Measurements from ENCODE around the gene IDS.
"Not testable (repeated sequence)": the region's sequence is repeated elsewhere in the genome, so short reads cannot be mapped to it uniquely, and the experiment has no call there.

IDS gene

GRCh38 chrX:149526318-149527033 is 21.4 kb upstream of the IDS start:
- DNase-seq, result not testable (repeated sequence)

DNA sequence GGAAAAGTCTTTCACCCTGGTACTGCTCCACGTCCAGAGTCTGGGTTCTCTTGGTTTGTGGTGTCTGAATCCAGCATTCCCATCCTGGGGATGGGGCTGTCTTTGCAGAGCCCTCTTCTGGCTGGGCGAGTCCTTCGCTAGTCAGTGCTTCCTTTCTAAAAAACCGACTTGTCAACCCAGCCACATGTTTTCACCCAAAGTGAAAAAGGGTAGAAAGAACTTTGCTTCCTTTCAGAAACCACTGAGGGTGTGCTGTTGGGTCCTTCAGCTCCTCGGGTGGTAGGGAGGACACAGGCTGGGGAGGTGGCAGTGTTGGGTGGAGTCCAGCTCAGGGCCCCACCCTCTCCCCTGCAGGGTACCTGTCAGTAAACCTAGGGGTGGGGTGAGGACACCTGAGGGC is 20.8 kb upstream of the IDS start:
- peak; percentile 55 for DNase-seq

DNA sequence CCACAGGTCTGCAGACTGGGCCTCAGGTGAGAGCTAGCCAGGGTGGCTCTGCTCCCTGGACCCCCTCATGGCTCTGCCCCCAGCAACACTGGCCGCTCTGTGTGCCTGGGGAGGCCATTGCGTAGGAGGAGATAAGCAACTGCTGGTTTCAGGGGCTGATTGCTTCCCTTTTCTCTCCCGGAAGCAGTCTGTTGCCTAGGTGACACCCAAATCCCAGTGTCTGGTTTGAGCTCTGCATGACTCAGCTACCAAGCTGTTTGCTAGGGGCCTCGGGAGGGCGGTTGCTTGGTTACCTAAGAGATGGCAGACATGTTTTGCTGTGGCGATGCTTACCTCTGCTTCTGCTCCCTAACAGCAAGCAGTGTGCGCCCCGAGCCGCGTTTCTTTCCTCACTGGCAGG is 20.3 kb upstream of the IDS start:
- DNase-seq, result peak; percentile 82

- DNase-seq, result no peak
Observed at GRCh38 chrX:149522916-149523315, 17.8 kb upstream of the IDS start.

DNA sequence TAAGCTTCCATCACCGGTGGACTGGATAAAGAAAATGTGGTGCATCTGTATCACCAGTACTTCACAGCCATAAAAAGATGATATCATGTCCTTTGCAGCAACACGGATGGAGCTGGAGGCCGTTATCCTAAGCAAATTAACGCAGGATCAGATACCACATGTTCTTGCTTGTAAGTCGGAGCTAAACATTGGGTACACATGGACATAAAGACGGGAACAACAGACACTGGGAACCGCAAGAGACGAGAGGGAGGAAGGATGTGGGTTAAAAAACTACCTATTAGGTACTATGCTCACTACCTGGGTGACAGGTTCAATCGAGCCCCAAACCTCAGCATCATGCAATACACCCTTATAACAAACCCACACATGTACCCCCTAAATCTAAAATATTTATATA is 16.3 kb upstream of the IDS start:
- no peak for DNase-seq

DNA sequence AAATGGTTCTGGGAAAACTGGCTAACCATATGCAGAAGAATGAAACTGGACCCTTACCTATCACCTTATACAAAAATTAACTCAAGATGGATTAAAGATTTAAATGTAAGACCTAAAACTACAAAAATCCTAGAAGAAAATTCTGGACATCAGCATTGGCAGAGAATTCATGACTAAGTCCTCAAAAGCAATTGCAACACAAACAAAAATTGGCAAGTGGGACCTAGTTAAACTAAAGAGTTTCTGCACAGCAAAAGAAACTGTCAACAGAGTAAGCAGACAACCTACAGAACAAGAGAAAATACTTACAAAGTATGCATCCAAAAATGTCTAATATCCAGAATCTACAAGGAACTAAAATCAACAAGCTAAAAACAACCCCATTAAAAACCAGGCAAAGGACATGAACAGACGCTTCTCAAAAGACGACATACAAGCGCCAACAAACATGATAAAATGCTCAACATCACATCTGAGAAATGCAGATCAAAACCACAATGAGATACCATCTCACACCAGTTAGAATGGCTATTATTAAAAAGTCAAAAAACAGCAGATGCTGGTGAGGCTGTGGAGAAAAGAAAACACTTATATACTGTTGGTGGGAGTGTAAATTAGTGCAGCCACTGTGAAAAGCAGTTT is 15.7 kb upstream of the IDS start:
- not testable (repeated sequence) for DNase-seq

GRCh38 chrX:149518236-149518635 is 13.1 kb upstream of the IDS start:
- no peak for DNase-seq

GRCh38 chrX:149517308-149517707 is 12.2 kb upstream of the IDS start:
- DNase-seq, result no peak

- no peak for DNase-seq
Observed at GRCh38 chrX:149516604-149517003, 11.5 kb upstream of the IDS start.

DNA sequence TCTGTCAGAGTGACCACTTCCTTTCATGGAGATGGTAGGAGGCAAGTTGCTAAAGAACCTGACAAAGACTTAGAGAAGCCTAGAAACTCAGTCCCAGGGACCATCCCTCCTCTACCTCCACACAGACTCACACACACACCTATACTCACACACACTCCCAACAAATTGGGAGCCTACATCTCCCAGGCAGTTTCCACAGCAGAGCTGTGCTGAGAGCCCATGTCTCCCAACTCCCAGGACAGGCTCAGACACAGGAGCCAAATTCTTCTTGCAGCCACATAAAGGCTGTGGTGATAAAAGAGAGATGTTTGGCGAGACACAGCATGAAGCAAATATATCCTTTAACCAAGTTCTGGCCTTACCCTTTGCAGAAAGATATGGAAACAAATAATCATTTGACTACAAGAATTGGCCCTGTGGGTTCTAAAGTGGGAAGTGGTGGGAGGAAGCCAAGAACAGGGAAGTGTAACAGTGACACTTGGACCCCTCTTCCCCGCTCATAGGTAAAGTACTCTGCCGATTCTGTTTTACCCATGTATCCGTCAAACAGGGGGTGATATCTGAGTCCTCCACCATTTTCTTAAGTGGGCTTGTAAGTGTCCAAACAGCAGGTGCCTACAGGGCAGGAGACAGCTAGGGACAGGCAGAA is 11.0 kb upstream of the IDS start:
- DNase-seq, result no peak

GRCh38 chrX:149513825-149514428 is 8.8 kb upstream of the IDS start:
- DNase-seq, result no peak

- DNase-seq, result peak; percentile 70
Observed at GRCh38 chrX:149512225-149512885, 7.2 kb upstream of the IDS start.

GRCh38 chrX:149511081-149511480 is 6.0 kb upstream of the IDS start:
- no peak for DNase-seq

GRCh38 chrX:149510386-149510785 is 5.3 kb upstream of the IDS start:
- no peak for DNase-seq

DNA sequence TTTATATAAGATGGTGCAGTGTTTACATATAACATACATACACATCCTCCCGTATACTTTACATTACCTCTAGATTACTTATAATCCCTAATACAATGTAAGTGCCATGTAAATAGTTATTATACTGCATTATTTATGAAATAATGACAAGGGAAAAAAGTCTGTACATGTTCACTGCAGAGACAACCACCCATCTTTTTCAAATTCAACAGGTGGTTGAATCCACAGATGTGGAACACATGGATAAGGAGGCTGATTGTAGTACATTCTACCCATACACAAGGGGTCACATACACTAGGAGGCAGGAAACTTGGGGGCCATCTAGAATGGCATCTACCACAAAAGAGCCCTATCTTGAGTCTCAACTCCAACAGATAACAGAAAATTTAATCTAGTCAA is 3.4 kb upstream of the IDS start:
- no peak for DNase-seq

DNA sequence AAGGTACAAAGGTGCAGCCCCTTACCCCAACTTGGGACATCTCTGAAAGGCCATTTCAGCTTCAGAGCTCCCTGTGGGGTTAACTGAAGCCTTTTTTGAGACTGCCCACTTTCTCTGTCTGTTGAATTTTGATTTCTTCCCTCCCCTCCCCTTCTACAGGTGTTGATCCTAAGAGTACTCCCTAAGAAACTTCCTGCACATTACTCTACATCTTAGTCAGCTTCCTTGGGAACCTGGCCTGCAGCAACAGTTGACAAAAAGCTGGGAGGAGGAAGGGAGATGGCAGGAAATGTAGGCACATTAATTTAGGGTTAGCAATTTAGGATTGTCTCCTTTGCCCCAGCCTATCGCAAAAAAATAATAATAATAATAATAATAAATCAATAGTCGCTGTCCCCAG is 1.2 kb upstream of the IDS start:
- DNase-seq, result no peak

DNA sequence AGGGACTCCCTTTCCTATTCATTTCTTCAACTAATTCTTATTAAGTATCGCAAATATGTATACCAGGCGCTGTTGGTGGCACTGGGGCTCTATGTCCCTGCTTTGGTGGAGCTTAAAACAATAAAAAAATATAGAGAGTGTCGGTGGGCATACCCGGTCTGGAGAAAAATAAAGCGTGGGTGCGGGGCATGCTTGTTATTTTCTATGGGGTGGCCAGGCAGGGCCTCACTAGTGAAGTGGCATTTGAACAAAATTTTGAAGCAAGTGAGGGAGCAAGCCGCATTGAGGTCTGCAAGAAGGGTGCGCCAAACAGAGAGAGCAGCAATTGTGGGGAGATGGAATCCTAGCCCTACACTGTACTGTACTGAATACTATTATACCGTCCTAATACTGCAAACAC is 565 bp upstream of the IDS start:
- no peak for DNase-seq

GRCh38 chrX:149504226-149504914 is 736 bp downstream of the IDS start:
- DNase-seq, result peak; percentile 82

- DNase-seq, result peak; percentile 83
Observed at GRCh38 chrX:149503446-149503845, 1.7 kb downstream of the IDS start.

GRCh38 chrX:149502923-149503322 is 2.2 kb downstream of the IDS start:
- peak; percentile 28 for DNase-seq

DNA sequence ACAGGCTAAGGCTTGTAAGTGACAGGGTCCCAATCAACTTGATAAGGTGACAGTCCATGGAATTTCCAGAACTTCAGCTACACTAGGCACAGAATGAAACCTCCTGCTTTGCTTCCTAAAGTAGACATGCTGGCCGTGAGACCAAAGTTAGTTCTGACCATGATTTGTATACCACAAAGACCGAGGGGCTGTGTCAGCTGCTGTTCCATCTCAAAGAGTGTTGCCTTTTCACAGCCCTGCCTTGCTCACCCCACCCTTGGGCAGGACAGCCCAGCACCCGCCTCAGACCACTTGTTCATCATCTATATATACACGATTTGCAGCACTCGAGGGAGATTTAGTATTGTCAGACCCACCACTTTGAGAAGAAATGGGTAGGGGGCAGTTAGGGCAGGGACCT is 5.3 kb downstream of the IDS start:
- no peak for DNase-seq

DNA sequence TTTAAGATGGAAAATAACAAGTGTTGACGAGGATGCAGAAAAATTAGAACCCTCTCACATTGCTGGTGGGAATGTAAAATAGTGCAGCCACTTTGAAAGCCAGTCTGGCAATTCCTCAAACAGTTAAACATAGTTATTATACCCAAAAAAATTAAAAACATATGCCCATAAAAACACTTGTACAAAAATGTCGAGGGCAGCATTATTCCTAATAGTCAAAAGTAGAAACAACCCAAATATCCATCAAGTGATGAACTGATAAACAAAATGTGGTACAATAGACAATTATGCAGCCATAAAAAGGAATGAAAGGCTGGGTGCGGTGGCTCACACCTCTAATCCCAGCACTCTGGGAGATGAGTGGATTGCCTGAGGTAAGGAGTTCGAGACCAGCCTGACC is 6.3 kb downstream of the IDS start:
- DNase-seq, result no peak

- no peak for DNase-seq
Observed at GRCh38 chrX:149497626-149498025, 7.5 kb downstream of the IDS start.
